C4-2B (cell line): ENCODE data around the gene TRMT44.

Experiments
- ZFX ChIP-seq: fragments of 450-650 bp; IDR thresholded peaks from 2 replicates; pipeline ENCODE4 v1.6.1; 2017
- TF ChIP-seq, protein P1 (sequence below): fragments of 450-650 bp; conservative IDR thresholded peaks from 2 replicates; pipeline ENCODE4 v1.5.1; 2017; ENCODE audit warnings: mild to moderate bottlenecking

DNA sequence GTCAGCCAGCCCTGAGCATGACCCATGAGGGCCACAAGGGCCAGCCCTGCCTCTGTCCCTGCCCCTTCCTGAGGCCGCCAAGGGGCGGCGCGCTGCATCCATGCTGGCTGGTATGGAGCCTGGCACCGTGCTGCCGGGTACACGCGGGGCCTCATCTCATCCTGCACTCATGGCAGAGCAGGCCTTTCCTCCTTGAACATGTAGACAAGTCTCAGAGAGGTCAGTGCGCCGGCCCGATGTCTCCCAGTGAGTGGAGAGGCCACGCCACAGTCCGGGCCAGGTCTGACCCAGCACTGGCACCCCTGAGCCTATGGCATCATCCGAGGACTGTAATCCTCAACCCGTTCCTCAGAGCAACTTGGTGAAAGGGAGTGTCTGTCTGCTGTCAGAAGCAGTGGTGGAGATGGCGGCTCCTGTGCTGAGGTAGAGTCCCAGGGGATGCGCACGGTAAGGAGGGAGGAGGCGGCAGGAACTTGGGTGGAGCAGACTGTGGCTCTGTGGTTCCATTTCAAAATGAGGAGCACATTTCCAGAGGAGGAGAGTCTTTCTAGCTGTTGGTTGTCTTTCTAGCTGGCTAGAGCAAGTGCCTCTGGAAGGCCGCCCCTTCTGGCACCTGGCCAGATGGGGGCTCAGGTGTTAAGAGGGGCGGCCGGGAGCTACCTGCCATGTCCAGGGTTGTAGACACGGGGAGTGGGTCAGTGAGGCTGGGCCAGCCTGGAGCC is 32.8 kb downstream of the TRMT44 start:
- TF ChIP-seq, protein P1, sequence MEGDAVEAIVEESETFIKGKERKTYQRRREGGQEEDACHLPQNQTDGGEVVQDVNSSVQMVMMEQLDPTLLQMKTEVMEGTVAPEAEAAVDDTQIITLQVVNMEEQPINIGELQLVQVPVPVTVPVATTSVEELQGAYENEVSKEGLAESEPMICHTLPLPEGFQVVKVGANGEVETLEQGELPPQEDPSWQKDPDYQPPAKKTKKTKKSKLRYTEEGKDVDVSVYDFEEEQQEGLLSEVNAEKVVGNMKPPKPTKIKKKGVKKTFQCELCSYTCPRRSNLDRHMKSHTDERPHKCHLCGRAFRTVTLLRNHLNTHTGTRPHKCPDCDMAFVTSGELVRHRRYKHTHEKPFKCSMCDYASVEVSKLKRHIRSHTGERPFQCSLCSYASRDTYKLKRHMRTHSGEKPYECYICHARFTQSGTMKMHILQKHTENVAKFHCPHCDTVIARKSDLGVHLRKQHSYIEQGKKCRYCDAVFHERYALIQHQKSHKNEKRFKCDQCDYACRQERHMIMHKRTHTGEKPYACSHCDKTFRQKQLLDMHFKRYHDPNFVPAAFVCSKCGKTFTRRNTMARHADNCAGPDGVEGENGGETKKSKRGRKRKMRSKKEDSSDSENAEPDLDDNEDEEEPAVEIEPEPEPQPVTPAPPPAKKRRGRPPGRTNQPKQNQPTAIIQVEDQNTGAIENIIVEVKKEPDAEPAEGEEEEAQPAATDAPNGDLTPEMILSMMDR, result no peak
- TF ChIP-seq ZFX, result no peak
